Endometrial microvascular endothelial cells (primary cell): Measurements from ENCODE around the gene UBL7. TPM values are rescaled to one million over a fixed set of nuclear protein-coding genes. Genes with fewer than 3 reads are reported as not detected.

ENCODE experiments used
- in situ Hi-C: cut with HindIII; loops from 2 replicates; pipeline ENCODE4 v1.10.0; 2017; ENCODE audit warnings: low sequenced_read_pairs, low pct_unique_long_range_greater_than_20kb; ENCODE audit errors: inconsistent ontology term
- total RNA-seq: library from RNA; depleted of rRNA; stranded (reverse); fragments of >200 nt; gene quantifications from one replicate; pipeline ENCODE4 v1.2.3, GENCODE V29; 2015; ENCODE audit errors: inconsistent ontology term

Gene UBL7
- total RNA-seq, 1 donor from 2014 or later: 77.6 TPM

GRCh38 chr15:74400915-74401757 lies 59.8 kb downstream of the UBL7 start:
- in situ Hi-C loops: no loop called here

- in situ Hi-C loops: no loop called here
Observed at GRCh38 chr15:74400313-74400860, 60.6 kb downstream of the UBL7 start.

DNA sequence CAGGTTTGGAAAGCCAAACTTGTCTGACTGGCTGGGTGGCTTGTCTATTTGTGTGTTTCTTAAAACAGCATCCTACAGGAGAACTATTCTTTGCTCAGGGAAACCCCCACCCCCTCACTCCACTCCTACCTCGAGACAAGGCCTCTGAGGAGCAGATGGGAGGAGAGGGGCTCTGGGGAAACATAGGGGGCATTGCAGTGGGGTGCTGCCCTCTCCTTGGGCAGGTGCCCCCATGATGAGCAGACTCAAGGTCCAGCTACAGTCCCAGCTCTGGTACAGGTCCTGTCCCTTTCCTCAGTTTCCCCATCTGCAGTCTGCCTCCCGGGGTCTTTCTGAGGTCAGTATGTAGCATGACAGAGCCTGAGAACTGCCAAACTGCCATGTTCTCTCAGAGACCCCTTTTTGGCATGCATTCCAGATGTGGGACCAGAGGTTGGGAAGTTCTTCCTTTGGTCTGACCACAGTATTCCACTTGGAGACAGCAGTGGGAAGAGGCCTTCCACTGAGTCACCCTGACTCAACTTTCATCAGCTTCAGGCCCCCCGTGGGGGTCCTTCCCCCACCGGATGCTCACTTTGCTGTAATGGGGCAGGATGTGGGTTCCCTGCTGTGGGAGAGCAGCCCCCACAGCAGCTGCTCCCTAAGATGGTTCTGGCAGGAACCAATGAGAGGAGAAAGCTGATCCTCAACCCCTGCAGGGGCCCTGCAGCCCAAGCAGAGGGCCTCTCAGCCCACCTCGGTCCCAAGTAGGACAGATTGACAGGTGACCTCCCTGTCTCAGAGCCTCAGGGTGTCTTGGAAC lies 61.2 kb downstream of the UBL7 start:
- in situ Hi-C loops: no loop called here

- in situ Hi-C loops: no loop called here
Observed at GRCh38 chr15:74399100-74399499, 61.9 kb downstream of the UBL7 start.

DNA sequence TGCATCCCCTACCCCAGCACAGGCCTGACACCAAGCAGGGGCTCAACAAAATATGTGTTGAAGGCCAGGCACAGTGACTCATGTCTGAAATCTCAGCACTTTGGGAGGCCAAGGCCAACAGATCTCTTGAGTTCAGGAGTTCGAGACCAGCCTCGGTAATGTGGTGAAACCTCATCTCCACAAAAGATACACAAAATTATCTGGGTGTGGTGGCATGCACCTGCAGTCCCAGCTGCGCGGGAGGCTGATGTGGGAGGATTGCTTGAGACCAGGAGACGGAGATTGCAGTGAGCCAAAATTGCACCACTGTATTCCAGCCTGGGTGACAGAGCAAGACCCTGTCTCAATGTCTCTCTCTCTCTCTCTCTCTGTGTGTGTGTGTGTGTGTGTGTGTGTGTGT lies 62.8 kb downstream of the UBL7 start:
- in situ Hi-C loops: no loop called here

DNA sequence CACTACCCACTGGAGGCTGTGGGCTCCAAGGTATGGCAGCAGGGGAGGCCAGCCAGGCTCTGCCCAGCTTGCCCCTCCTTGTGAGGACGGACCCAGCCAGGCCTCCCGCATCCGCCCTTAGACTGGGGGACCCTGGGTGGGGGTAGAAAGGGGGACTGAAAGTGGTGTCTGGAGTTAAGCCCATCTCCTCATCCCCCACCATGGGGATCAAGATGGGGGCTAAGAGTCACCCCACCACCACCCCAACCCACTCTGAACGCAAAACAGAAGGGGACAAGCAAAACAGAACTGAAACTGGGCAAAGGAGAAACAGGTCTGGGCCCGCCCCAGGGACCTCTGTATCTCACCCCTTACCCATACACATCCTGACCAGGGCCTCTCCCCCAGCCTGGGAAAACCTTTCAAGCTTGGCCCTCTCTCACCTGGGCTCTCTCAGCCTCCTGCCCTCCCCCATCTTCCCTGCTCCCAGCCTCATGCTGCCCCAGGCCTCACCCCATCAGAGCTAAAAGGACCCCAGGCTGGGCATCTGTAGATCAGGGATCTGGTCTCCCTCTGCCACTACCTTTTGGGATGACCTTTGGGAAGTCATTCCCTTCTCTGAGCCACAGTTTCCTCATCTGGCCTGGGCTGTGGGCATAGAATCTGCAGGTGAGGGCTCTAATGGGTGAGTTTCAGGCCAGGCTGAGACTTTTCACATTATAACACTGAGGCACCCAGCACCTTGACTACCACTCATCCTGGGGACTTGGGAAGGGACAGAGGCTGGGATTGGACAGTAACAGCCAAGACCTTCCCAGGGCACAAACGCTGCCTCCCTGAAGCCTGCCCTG lies 63.5 kb downstream of the UBL7 start:
- in situ Hi-C loops: no loop called here

GRCh38 chr15:74396445-74397238 lies 64.3 kb downstream of the UBL7 start:
- in situ Hi-C loops: no loop called here

GRCh38 chr15:74396146-74396438 lies 64.9 kb downstream of the UBL7 start:
- in situ Hi-C loops: no loop called here

Other genes with a start within 250 kb of the UBL7 start
- gene CCDC33, start 224.8 kb downstream of the UBL7 start, total RNA-seq: not detected
- gene CYP11A1, start 93.5 kb downstream of the UBL7 start, total RNA-seq: not detected
- gene SEMA7A, start 27.2 kb downstream of the UBL7 start, total RNA-seq: 1.2 TPM
- 3.6 TPM for gene ARID3B, start 80.1 kb upstream of the UBL7 start, total RNA-seq
- 91.1 TPM for gene CLK3, start 154.7 kb upstream of the UBL7 start, total RNA-seq
- 14.2 TPM for gene EDC3, start 234.9 kb upstream of the UBL7 start, total RNA-seq